NB4 (cell line): ENCODE results near the gene SLC38A2.

Experiments
- DNase-seq: peaks from one replicate; pipeline ENCODE4 v3.0.0; 2010; ENCODE audit warnings: low read depth
- H3K4me3 ChIP-seq: one replicate; pipeline ENCODE4 v1.5.1; 2011; ENCODE audit warnings: mild to moderate bottlenecking, low read depth, low read length, moderate library complexity
- CTCF ChIP-seq: IDR thresholded peaks from one replicate; pipeline ENCODE4 v1.5.1; 2012; ENCODE audit warnings: low read depth, low read length
- MAX ChIP-seq: IDR thresholded peaks from 2 replicates; pipeline ENCODE4 v1.6.1; 2011; ENCODE audit warnings: low read depth, low read length
- MYC ChIP-seq: IDR thresholded peaks from 2 replicates; pipeline ENCODE4 v1.6.1; 2011; ENCODE audit warnings: low read depth, low read length
- POLR2A ChIP-seq: IDR thresholded peaks from 2 replicates; pipeline ENCODE4 v1.6.1; 2011; ENCODE audit warnings: mild to moderate bottlenecking; ENCODE audit not compliant: insufficient read length; ENCODE audit errors: extremely low read depth

Gene SLC38A2

GRCh38 chr12:46358791-46359666 is 13.5 kb downstream of the SLC38A2 start:
- no peak for DNase-seq
- TF ChIP-seq MAX (no peak), POLR2A (no peak), CTCF (no peak), MYC (no peak)
- no peak overlapping the region for H3K4me3 ChIP-seq

GRCh38 chr12:46358325-46358700 is 14.3 kb downstream of the SLC38A2 start:
- no peak for DNase-seq
- no peak overlapping the region for H3K4me3 ChIP-seq
- TF ChIP-seq MAX = no peak
- no peak for TF ChIP-seq CTCF
- no peak for TF ChIP-seq POLR2A
- no peak for TF ChIP-seq MYC

GRCh38 chr12:46357438-46358324 is 14.9 kb downstream of the SLC38A2 start:
- DNase-seq = peak; percentile 55
- TF ChIP-seq CTCF (no peak), POLR2A (peak; percentile 44)
- H3K4me3 ChIP-seq = no peak overlapping the region

GRCh38 chr12:46356655-46357437 is 15.7 kb downstream of the SLC38A2 start:
- no peak overlapping the region for H3K4me3 ChIP-seq
- TF ChIP-seq MAX (no peak), MYC (no peak), POLR2A (no peak), CTCF (no peak)
- DNase-seq = no peak

- DNase-seq = no peak
- TF ChIP-seq MAX (no peak), POLR2A (no peak), MYC (no peak), CTCF (no peak)
- H3K4me3 ChIP-seq = no peak overlapping the region
Measured at GRCh38 chr12:46354802-46355199, 17.8 kb downstream of the SLC38A2 start.
